CD4-positive, CD25-positive, alpha-beta regulatory T cell (primary cell): ENCODE results near the gene NFYA. TPM values are rescaled to one million over a fixed set of nuclear protein-coding genes. Genes with fewer than 3 reads are reported as not detected.

Experiments
- ATAC-seq, 2 donors: fragments of 150-1000 bp; cut with Tn5 transposase; one replicate each; pipeline ENCODE4 v1.10.0; 2021; ENCODE audit warnings: low read depth in 2 of 2, moderate number of reproducible peaks in 2 of 2, moderate library complexity in 1 of 2
- DNase-seq, 3 donors: peaks; one replicate each; pipeline versions ENCODE4 v3.0.0 to v3.0.0-alpha.2; 2012 to 2022; ENCODE audit warnings: mixed read lengths in 1 of 3
- H3K27ac ChIP-seq: one replicate; pipeline ENCODE4 v1.7.0; 2013; ENCODE audit warnings: mild to moderate bottlenecking, low read length; ENCODE audit not compliant: insufficient read depth, poor library complexity, severe bottlenecking
- H3K27me3 ChIP-seq: one replicate; pipeline ENCODE4 v1.7.0; 2013; ENCODE audit warnings: low read length; ENCODE audit not compliant: control insufficient read depth, insufficient read depth
- H3K36me3 ChIP-seq: one replicate; pipeline ENCODE4 v1.7.0; 2013; ENCODE audit warnings: mild to moderate bottlenecking, low read length, moderate library complexity; ENCODE audit not compliant: control insufficient read depth, insufficient read depth
- H3K4me1 ChIP-seq: 2 replicates; pipeline ENCODE4 v1.7.0; 2013; ENCODE audit warnings: mild to moderate bottlenecking, low read length; ENCODE audit not compliant: insufficient read depth, control insufficient read depth, poor library complexity, severe bottlenecking
- H3K4me3 ChIP-seq: one replicate; pipeline ENCODE4 v1.7.0; 2013; ENCODE audit warnings: low read depth, mild to moderate bottlenecking, low read length, moderate library complexity
- H3K9me3 ChIP-seq, 2 experiments: 1 replicate in 1 of 2; 2 replicates in 1 of 2; pipeline ENCODE4 v1.7.0; 2013; ENCODE audit warnings: low read length in 2 of 2, mild to moderate bottlenecking in 1 of 2, moderate library complexity in 1 of 2; ENCODE audit not compliant: control insufficient read depth in 2 of 2
- H3K27ac Mint-ChIP-seq, 3 donors: one replicate each; pipeline ENCODE4 v1.8.0; 2020 to 2022; ENCODE audit warnings: mild to moderate bottlenecking in 3 of 3, mixed read lengths in 3 of 3, moderate library complexity in 2 of 3
- H3K27me3 Mint-ChIP-seq: one replicate; pipeline ENCODE4 v1.8.0; 2022; ENCODE audit warnings: mild to moderate bottlenecking, mixed read lengths
- H3K36me3 Mint-ChIP-seq: one replicate; pipeline ENCODE4 v1.8.0; 2020; ENCODE audit warnings: mixed read lengths
- H3K4me1 Mint-ChIP-seq, 4 donors: one replicate each; pipeline ENCODE4 v1.8.0; 2020 to 2022; ENCODE audit warnings: mixed read lengths in 4 of 4, mild to moderate bottlenecking in 1 of 4
- H3K4me3 Mint-ChIP-seq, 4 donors: one replicate each; pipeline ENCODE4 v1.8.0; 2020 to 2022; ENCODE audit warnings: mild to moderate bottlenecking in 4 of 4, mixed read lengths in 4 of 4, moderate library complexity in 3 of 4
- H3K9me3 Mint-ChIP-seq, 7 donors: one replicate each; pipeline ENCODE4 v1.8.0; 2020 to 2022; ENCODE audit warnings: mixed read lengths in 7 of 7, mild to moderate bottlenecking in 3 of 7, moderate library complexity in 2 of 7
- polyA plus RNA-seq, 4 donors: library from polyadenylated mRNA; unstranded; fragments of 300-500 nt; fragmentation: Illumina TruSeq; gene quantifications; one replicate each; pipeline ENCODE4 v1.2.3, GENCODE V29; 2021
- total RNA-seq: library from RNA; stranded (reverse); gene quantifications from one replicate; pipeline ENCODE4 v1.2.3, GENCODE V29; 2022

NFYA gene
- total and polyA plus RNA-seq, 5 donors from 2014 or later: 15.9 to 37.9 (median 22.5) TPM

DNA sequence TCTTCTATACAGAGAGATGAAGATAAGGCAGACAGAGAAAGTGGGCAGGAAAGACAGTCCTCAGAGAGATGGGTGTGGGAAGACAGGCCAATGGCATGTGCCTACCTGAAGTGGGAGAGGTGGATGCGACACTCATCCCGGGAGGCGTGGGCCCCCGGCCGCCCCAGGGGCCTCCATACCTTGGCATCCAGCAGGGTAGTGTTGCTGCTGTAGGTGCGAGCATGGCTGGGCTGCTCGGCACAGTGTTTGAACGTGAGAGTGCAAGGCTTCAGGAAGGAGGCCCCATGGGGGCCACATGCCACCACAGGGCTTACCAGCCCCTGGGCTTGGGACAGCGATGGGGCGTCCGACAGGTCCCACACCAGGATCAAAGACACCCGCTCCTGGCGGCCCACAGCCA, 39.0 kb upstream of the NFYA start:
- Mint-ChIP-seq H3K4me1 (peaks cover 0 to 9% (median 7%) of the 10 kb centered on the region in 4 donors), H3K27me3 (no peaks in the 10 kb centered on the region), H3K9me3 (peaks cover 0 to 2% (median 0%) of the 10 kb centered on the region in 7 donors), H3K4me3 (no peak overlapping the region), H3K27ac (no peak overlapping the region), H3K36me3 (peaks cover 3% of the 10 kb centered on the region)
- no peaks in the 10 kb centered on the region for H3K9me3 ChIP-seq
- no peaks in the 10 kb centered on the region for H3K36me3 ChIP-seq
- DNase-seq (no peak), ATAC-seq (no peak)
- no peak overlapping the region for H3K4me3 ChIP-seq
- H3K27ac ChIP-seq: no peak overlapping the region
- H3K27me3 ChIP-seq: no peaks in the 10 kb centered on the region
- H3K4me1 ChIP-seq: peaks cover 6% of the 10 kb centered on the region

DNA sequence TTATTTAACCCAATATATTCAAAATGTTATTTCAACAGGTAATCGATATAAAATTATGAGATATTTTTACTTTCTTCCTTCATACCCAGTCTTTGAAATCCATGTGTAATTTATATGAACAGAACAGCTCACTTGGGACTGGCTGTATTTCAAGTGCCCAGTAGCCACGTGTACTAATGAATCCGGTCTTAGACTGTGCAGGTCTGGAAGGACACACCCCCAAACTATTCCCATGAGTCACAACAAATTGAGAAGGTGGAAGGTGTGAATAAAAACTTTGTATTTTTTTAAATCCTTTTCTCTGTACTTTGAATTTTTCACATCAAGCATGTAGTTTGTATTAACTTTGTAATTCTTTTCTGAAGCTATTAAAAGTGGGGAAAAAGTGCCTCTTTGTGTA, 36.6 kb upstream of the NFYA start:
- Mint-ChIP-seq H3K27ac (no peak overlapping the region), H3K4me1 (peaks cover 0 to 5% (median 2%) of the 10 kb centered on the region in 4 donors)
- no peak for DNase-seq

DNA sequence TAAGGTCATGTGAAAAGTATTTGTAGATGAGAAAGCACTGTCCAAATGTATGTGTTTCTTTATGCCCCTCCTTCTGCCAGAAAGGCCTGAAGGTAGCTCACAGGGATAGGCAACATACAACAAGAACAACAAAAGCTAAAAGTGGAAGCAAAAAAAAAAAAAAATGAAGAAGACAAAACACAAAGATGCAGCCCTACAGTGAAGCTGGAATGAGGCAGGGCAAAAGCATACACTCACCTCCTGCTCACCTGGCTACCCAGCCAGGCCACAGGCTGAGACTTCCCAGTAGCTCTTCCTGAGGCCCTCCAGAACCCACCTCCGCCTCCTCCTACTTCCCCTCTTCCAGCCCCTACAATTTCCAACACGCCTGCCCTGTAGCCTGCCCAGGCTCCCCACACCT, 36.2 kb upstream of the NFYA start:
- Histone ChIP-seq H3K4me1 (no peaks in the 10 kb centered on the region), H3K27me3 (no peaks in the 10 kb centered on the region), H3K9me3 (no peaks in the 10 kb centered on the region), H3K36me3 (no peaks in the 10 kb centered on the region), H3K4me3 (no peak overlapping the region), H3K27ac (no peak overlapping the region)
- Mint-ChIP-seq H3K9me3 (peaks cover 0 to 2% (median 0%) of the 10 kb centered on the region in 7 donors), H3K27me3 (no peaks in the 10 kb centered on the region), H3K4me1 (peaks cover 0 to 5% (median 2%) of the 10 kb centered on the region in 4 donors), H3K36me3 (peaks cover 3% of the 10 kb centered on the region), H3K4me3 (no peak overlapping the region), H3K27ac (peak overlapping the region in 1 of 3 donors; percentile 1)
- no peak for ATAC-seq
- DNase-seq: no peak

More for the DNA sequence above, 36.6 kb upstream of the NFYA start:
- Histone ChIP-seq H3K9me3 (no peaks in the 10 kb centered on the region), H3K4me1 (no peaks in the 10 kb centered on the region), H3K4me3 (no peak overlapping the region), H3K27ac (no peak overlapping the region), H3K27me3 (no peaks in the 10 kb centered on the region), H3K36me3 (no peaks in the 10 kb centered on the region)
- H3K9me3 Mint-ChIP-seq: peaks cover 0 to 2% (median 0%) of the 10 kb centered on the region in 7 donors
- no peak for ATAC-seq
- peaks cover 3% of the 10 kb centered on the region for H3K36me3 Mint-ChIP-seq
- no peaks in the 10 kb centered on the region for H3K27me3 Mint-ChIP-seq
- no peak overlapping the region for H3K4me3 Mint-ChIP-seq

DNA sequence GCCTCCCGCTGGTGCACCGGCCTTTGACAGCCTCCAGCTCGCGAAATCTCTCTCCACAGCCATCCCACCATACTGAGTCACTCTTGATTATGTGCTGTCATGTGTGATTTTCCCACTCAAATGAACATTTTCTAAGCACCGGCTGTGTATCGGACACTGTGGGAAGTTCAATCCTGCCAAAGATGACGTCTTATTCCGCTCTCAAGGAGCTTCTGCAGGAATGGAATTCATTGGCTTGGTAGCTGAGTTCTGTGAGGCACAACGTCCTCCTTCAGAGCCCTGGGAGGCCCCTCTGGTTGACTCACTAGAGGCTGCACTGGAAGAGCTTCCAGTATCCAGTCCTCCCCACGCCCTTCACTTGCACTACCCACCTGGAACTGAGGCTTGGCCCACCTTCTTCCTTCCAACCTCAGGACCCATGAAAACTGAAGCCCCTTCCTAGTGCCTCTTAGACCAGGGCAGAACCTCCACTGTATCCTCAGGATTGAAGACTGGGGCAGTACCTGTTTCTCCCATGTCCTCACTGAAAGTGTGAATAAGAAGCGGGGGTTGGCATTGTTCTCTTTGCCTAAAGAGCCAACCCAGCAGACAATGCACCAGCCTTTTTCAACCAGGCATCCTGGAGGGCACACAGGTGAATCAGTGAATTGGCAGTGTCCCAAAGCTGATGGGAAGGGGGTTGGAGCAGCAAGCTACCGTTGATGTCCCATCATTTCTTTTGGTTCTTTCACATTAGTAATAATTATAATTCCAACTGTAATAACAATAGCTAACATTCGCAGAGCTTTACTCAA, 35.5 kb upstream of the NFYA start:
- H3K4me1 ChIP-seq: no peaks in the 10 kb centered on the region
- Mint-ChIP-seq H3K36me3 (peaks cover 8% of the 10 kb centered on the region), H3K4me3 (no peak overlapping the region), H3K27ac (no peak overlapping the region), H3K4me1 (peaks cover 0 to 5% (median 2%) of the 10 kb centered on the region in 4 donors), H3K9me3 (peaks cover 0 to 2% (median 0%) of the 10 kb centered on the region in 7 donors), H3K27me3 (no peaks in the 10 kb centered on the region)
- H3K4me3 ChIP-seq: no peak overlapping the region
- no peaks in the 10 kb centered on the region for H3K27me3 ChIP-seq
- no peak for ATAC-seq
- no peak overlapping the region for H3K27ac ChIP-seq
- no peaks in the 10 kb centered on the region for H3K36me3 ChIP-seq
- no peak for DNase-seq
- H3K9me3 ChIP-seq: no peaks in the 10 kb centered on the region

DNA sequence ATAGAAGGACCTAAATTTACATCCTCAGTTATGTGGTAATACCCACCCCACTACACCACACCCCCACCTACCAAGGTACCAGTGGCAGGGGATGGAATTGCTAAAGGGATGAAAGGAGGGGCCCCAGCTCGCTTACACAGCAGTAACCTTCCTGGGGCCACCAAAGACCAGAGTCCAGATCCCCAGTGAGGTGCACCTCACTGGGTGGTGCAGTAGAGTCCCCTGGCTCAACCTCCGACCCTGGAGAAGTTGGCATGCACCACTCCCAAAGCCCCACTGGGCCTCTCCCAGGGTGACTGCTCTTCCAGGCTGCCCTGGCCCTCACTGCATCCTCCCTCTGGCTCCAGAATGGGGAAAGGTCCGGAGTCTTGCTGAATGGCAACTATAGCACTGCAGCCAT, 34.6 kb upstream of the NFYA start:
- Mint-ChIP-seq H3K36me3 (peaks cover 11% of the 10 kb centered on the region), H3K9me3 (peaks cover 0 to 2% (median 0%) of the 10 kb centered on the region in 7 donors), H3K4me3 (no peak overlapping the region), H3K4me1 (peaks cover 0 to 5% (median 2%) of the 10 kb centered on the region in 4 donors), H3K27ac (no peak overlapping the region), H3K27me3 (no peaks in the 10 kb centered on the region)
- Histone ChIP-seq H3K36me3 (no peaks in the 10 kb centered on the region), H3K4me3 (no peak overlapping the region), H3K27ac (no peak overlapping the region), H3K27me3 (no peaks in the 10 kb centered on the region), H3K4me1 (no peaks in the 10 kb centered on the region), H3K9me3 (no peaks in the 10 kb centered on the region)
- DNase-seq (no peak), ATAC-seq (no peak)

DNA sequence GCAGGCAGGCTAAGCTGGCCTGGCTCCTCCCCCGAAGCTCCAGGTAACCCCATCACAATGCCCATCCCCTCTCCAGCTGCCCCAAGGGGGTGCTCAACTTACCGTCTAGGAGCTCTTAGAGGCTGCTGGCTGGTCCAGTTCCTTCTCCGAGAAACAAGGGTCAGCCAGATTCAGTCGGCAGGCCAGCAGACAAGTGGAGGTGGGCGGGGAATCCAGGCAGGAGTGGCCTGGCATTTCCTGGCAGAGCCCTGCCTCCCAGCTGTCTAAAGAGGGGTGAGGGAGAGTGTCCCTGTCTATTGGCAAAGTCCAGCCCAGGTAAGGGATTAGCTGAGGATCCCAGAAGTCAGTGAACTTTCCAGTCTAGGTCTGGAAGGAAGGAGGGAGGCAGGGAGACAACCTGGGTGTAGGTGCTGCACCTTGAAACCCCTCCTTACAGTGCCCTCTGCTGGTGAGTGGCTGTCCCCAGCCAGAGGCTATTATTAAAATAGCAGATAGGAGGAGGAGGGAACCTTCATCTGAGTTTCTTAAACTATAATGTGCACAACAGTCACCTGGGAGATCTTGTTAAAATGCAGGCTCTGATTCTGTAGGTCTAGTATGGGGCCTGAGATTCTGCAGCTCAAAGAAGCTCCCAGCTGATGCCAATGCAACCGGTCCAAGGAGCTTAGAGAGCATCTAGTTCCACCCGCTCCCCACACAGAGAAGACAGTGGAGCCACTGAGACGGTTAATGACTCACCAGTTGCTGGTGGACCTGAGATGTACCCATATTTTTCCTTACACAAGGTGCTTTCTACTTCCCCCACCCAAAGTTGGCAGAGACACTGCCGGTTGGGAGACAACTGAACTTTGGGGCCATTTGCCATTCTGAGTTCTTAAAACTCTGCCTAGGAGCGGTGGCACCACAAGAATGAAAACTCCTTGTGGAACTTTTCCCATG, 33.4 kb upstream of the NFYA start, which contains the start of gene UNC5CL:
Gene UNC5CL, minus strand, starts transcription at position 162 of the 939 bp plus-strand sequence. CDS start 4,147 bp downstream, outside the sequence.
- H3K27me3 Mint-ChIP-seq: no peaks in the 10 kb centered on the region
- H3K9me3 Mint-ChIP-seq: peaks cover 0 to 2% (median 0%) of the 10 kb centered on the region in 7 donors
- Histone ChIP-seq H3K9me3 (no peaks in the 10 kb centered on the region), H3K4me1 (no peaks in the 10 kb centered on the region), H3K36me3 (no peaks in the 10 kb centered on the region), H3K27me3 (no peaks in the 10 kb centered on the region), H3K4me3 (no peak within 1 kb of the TSS), H3K27ac (no peak within 1 kb of the TSS)
- peaks cover 0 to 5% (median 2%) of the 10 kb centered on the region in 4 donors for H3K4me1 Mint-ChIP-seq
- peak within 1 kb of the TSS in 2 of 3 donors; percentile 42 to 52 for H3K27ac Mint-ChIP-seq
- peak; percentile 57 to 65 for ATAC-seq
- H3K4me3 Mint-ChIP-seq: no peak within 1 kb of the TSS
- peak; percentile 35 to 71 (median 46) for DNase-seq
- H3K36me3 Mint-ChIP-seq: peaks cover 9% of the 10 kb centered on the region

DNA sequence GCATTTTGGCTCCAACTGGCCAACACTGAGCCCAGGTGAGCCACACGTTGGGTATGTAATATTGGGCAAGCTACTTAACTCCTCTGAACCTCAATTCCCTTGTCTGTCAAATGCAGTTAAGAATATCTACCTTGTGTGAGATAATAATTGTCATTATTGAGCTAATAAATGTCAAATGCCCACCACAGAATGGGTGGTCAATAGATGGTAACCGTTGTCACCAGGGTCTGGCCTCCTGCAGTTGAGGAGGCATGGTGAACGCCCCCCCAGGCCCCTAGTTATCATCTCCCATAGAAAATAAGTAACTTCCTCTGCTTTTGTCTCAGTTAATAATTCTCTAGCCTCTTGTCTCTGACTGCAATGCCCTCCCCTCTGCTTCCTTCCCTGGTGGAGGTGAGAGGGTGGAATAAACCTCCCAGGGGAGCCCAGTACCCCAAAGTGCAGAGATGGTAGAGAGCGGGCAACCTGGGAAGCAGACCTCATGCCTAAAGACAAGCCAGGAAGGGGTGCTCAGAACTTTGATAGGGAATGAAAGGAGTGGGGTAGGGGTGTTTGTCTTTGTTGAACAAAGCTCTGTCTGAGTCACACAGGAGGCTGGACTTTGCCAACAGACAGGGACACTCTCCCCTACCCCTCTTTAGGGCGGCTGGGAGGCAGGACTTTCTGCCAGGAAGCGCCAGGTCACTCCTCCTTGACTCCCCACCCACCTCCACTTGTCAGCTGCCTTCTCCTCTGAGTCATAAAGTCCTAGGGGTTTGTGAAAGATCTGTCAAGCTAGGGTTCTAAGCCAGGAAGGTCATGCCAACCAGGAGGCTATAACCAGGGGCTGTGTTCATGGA, 32.5 kb upstream of the NFYA start:
- H3K27me3 ChIP-seq: no peaks in the 10 kb centered on the region
- DNase-seq (peak in 1 of 3 donors; percentile 43), ATAC-seq (no peak)
- H3K9me3 Mint-ChIP-seq: peaks cover 0 to 2% (median 0%) of the 10 kb centered on the region in 7 donors
- no peaks in the 10 kb centered on the region for H3K4me1 ChIP-seq
- H3K4me3 Mint-ChIP-seq: peak overlapping the region in 1 of 4 donors; percentile 44
- H3K27ac ChIP-seq: no peak overlapping the region
- H3K4me1 Mint-ChIP-seq: peaks cover 0 to 5% (median 2%) of the 10 kb centered on the region in 4 donors
- H3K27ac Mint-ChIP-seq: peak overlapping the region in 2 of 3 donors; percentile 15 to 52
- peaks cover 7% of the 10 kb centered on the region for H3K36me3 Mint-ChIP-seq
- no peaks in the 10 kb centered on the region for H3K9me3 ChIP-seq
- H3K36me3 ChIP-seq: no peaks in the 10 kb centered on the region
- no peak overlapping the region for H3K4me3 ChIP-seq
- no peaks in the 10 kb centered on the region for H3K27me3 Mint-ChIP-seq
